AG04450 (cell line): Measurements from ENCODE around the gene SYNPR. TPM values are rescaled to one million over a fixed set of nuclear protein-coding genes. Genes with fewer than 3 reads are reported as not detected.

Source experiments
- CTCF ChIA-PET: fragments of 300-600, 350-600 bp; formaldehyde crosslinking; extraction: SDS; loops from one replicate; lab custom pipeline; 2022; ENCODE audit warnings: antibody characterized with exemption, inconsistent platforms; lab: Charles Lee
- POLR2A ChIA-PET: fragments of 350-600 bp; formaldehyde crosslinking; extraction: SDS; loops from one replicate; lab custom pipeline; 2021; ENCODE audit warnings: antibody characterized with exemption, inconsistent platforms; lab: Yijun Ruan, JAX
- DNase-seq: peaks from one replicate; pipeline ENCODE4 v3.0.0-alpha.2; 2011; ENCODE audit warnings: low read depth, low spot score
- H3K27ac ChIP-seq: one replicate; pipeline ENCODE4 v1.5.1; 2012; ENCODE audit warnings: low read depth, low read length, control low read depth
- H3K27me3 ChIP-seq: one replicate; pipeline ENCODE4 v1.6.0; 2012; ENCODE audit warnings: low read length; ENCODE audit not compliant: control insufficient read depth, insufficient read depth
- H3K4me3 ChIP-seq: 2 replicates; pipeline ENCODE4 v1.5.1; 2011; ENCODE audit warnings: mild to moderate bottlenecking, low read depth, low read length, control low read depth
- H3K9me3 ChIP-seq: 2 replicates; pipeline ENCODE4 v1.5.1; 2012; ENCODE audit warnings: low read length; ENCODE audit not compliant: control insufficient read depth, insufficient read depth
- polyA plus RNA-seq: library from polyadenylated mRNA; depleted of rRNA; stranded (reverse); fragments of >200 nt; gene quantifications from 2 replicates; pipeline ENCODE4 v1.2.3, GENCODE V29; 2011
- TF ChIP-seq, protein P1 (sequence below): IDR thresholded peaks from 2 replicates; pipeline ENCODE4 v1.5.1; 2011; ENCODE audit warnings: low read depth, low read length, control low read depth, inconsistent platforms

SYNPR gene
- polyA plus RNA-seq, 1 experiment: not detected

DNA sequence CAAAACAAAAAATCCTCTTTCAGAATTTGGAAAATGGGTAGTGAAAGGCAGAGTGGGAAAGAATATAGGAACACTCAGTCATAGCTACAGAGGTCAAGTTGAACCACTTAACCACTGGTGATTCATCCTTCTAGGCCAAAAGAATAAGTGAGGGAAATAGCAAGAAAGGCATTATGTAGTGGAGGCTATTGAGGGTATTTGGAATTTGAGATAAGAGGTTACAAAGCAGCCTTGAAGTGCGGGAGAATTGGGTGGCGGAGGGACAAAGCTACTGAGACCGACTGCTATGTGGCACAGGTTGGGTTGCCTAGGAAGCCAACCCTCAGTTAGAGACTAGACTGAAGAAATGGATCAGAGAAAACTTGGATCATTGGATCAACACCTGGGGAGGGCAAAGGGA lies 109.5 kb downstream of the SYNPR start:
- no peaks in the 10 kb centered on the region for H3K9me3 ChIP-seq
- H3K4me3 ChIP-seq: no peak overlapping the region
- H3K27ac ChIP-seq: no peak overlapping the region
- CTCF ChIA-PET: interaction anchor here (1.4 kb wide), 1 partner anchor 38 kb away, joined by 3 read pairs; no protein-coding TSS in a partner anchor
- no peaks in the 10 kb centered on the region for H3K27me3 ChIP-seq
- no peak for DNase-seq
- POLR2A ChIA-PET: no interaction called here
- TF ChIP-seq, protein P1, sequence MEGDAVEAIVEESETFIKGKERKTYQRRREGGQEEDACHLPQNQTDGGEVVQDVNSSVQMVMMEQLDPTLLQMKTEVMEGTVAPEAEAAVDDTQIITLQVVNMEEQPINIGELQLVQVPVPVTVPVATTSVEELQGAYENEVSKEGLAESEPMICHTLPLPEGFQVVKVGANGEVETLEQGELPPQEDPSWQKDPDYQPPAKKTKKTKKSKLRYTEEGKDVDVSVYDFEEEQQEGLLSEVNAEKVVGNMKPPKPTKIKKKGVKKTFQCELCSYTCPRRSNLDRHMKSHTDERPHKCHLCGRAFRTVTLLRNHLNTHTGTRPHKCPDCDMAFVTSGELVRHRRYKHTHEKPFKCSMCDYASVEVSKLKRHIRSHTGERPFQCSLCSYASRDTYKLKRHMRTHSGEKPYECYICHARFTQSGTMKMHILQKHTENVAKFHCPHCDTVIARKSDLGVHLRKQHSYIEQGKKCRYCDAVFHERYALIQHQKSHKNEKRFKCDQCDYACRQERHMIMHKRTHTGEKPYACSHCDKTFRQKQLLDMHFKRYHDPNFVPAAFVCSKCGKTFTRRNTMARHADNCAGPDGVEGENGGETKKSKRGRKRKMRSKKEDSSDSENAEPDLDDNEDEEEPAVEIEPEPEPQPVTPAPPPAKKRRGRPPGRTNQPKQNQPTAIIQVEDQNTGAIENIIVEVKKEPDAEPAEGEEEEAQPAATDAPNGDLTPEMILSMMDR: no peak

DNA sequence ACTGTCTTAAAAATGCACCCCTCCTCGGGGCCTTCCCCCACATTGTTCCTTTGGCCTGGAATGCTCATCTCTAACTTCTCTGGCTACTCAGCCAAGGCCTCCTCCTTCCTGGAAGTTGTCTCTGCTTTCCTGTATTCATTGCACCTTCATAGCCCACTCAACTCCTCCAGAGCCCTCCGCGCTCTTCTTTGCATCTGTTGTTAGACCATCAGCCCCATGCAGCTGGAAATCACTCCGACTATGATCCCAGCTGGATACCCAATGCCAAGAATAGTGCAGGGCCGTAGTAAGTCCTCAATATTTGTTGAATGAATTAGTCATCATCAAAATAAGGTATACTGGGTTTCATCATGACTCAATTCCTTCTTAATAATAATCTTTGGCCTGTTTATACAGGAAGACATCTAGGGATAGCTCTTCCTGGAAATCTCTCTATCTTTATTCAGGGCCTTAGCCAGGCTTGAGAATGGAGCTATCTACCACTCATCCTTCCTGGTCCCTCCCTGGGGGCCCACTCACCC lies 112.7 kb downstream of the SYNPR start:
- H3K27ac ChIP-seq: no peak overlapping the region
- H3K9me3 ChIP-seq: no peaks in the 10 kb centered on the region
- DNase-seq: no peak
- no peaks in the 10 kb centered on the region for H3K27me3 ChIP-seq
- TF ChIP-seq, protein P1: no peak
- H3K4me3 ChIP-seq: no peak overlapping the region
- POLR2A ChIA-PET: no interaction called here
- CTCF ChIA-PET: no interaction called here

GRCh38 chr3:63395960-63396359 lies 117.9 kb downstream of the SYNPR start:
- TF ChIP-seq, protein P1: no peak
- ChIA-PET POLR2A (no interaction called here), CTCF (no interaction called here)
- H3K27ac ChIP-seq: no peak overlapping the region
- H3K27me3 ChIP-seq: no peaks in the 10 kb centered on the region
- no peak overlapping the region for H3K4me3 ChIP-seq
- no peaks in the 10 kb centered on the region for H3K9me3 ChIP-seq
- DNase-seq: no peak

DNA sequence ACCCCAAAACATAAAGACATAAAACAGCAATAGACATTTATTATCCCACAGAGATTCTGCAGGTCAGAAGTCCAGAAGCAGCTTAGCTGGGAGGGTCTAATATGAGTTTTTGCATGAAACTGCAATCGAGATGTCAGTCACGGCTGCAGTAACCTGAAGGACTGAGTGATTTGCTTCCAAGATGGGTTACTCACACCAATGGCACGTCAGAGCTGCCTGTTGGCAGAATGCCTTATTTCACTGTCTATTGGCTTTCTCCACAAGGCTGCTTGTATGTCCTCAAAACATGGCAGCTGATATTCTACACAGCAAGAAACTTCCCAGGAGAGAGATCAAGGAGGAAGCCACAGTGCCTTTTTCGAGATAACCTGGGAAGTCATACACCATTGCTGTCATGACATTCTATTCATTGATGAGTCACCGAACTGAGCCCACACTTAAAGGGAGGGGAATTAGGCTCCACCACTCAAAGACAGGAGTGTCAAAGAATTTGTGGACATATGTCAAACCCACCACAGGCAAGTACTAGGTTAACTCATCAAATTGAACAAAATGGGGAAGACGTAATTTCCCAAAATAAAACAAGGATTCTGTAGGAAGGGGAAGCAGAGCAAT lies 122.2 kb downstream of the SYNPR start:
- Histone ChIP-seq H3K27me3 (no peaks in the 10 kb centered on the region), H3K9me3 (no peaks in the 10 kb centered on the region), H3K27ac (no peak overlapping the region), H3K4me3 (no peak overlapping the region)
- DNase-seq: no peak
- TF ChIP-seq, protein P1: no peak
- ChIA-PET CTCF (no interaction called here), POLR2A (no interaction called here)

- TF ChIP-seq, protein P1: no peak
- CTCF ChIA-PET: interaction anchor here (0.6 kb wide), 1 partner anchor 396 kb away, joined by 4 read pairs; no protein-coding TSS in a partner anchor
- Histone ChIP-seq H3K4me3 (no peak overlapping the region), H3K27ac (no peak overlapping the region), H3K9me3 (no peaks in the 10 kb centered on the region), H3K27me3 (no peaks in the 10 kb centered on the region)
- DNase-seq: no peak
- POLR2A ChIA-PET: no interaction called here
Observed at GRCh38 chr3:63405882-63406281, 127.8 kb downstream of the SYNPR start.
